Measurements from ENCODE around the gene NME9. TPM values are rescaled to one million over a fixed set of nuclear protein-coding genes. Genes with fewer than 3 reads are reported as not detected.

Gene NME9
- total RNA-seq, 2 experiments from 2014 or later, result not detected

GRCh38 chr3:138364356-138365252 lies 35.0 kb upstream of the NME9 start:
- CTCF ChIA-PET, result no interaction called here

GRCh38 chr3:138363322-138363721 lies 33.7 kb upstream of the NME9 start:
- ChIA-PET POLR2A (no interaction called here), CTCF (no interaction called here)

More at GRCh38 chr3:138364356-138365252, 35.0 kb upstream of the NME9 start:
- POLR2A ChIA-PET, result no interaction called here

GRCh38 chr3:138362538-138362937 lies 32.9 kb upstream of the NME9 start:
- POLR2A ChIA-PET, result no interaction called here
- CTCF ChIA-PET, result no interaction called here

GRCh38 chr3:138361561-138361971 lies 31.9 kb upstream of the NME9 start:
- ChIA-PET CTCF (no interaction called here), POLR2A (no interaction called here)

GRCh38 chr3:138360869-138361525 lies 31.3 kb upstream of the NME9 start:
- CTCF ChIA-PET, result no interaction called here

GRCh38 chr3:138359919-138360868 lies 30.5 kb upstream of the NME9 start:
- POLR2A ChIA-PET, result no interaction called here
- CTCF ChIA-PET, result no interaction called here

More at GRCh38 chr3:138360869-138361525, 31.3 kb upstream of the NME9 start:
- POLR2A ChIA-PET, result no interaction called here

- POLR2A ChIA-PET, result no interaction called here
- CTCF ChIA-PET, result interaction anchor here (1.1 kb wide), 1 partner anchor 9 kb away, joined by 3 read pairs; no protein-coding TSS in a partner anchor
These were observed 29.7 kb upstream of the NME9 start for GRCh38 chr3:138359148-138359918.

- ChIA-PET CTCF (no interaction called here), POLR2A (no interaction called here)
These were observed 27.2 kb upstream of the NME9 start for GRCh38 chr3:138356730-138357405.

- ChIA-PET CTCF (no interaction called here), POLR2A (no interaction called here)
These were observed 25.4 kb upstream of the NME9 start for GRCh38 chr3:138355071-138355470.

GRCh38 chr3:138354376-138354775 lies 24.7 kb upstream of the NME9 start:
- ChIA-PET CTCF (no interaction called here), POLR2A (no interaction called here)

- ChIA-PET CTCF (no interaction called here), POLR2A (no interaction called here)
These were observed 22.4 kb upstream of the NME9 start for GRCh38 chr3:138351916-138352550.

- CTCF ChIA-PET, result no interaction called here
- POLR2A ChIA-PET, result no interaction called here
These were observed 21.5 kb upstream of the NME9 start for GRCh38 chr3:138351151-138351550.

GRCh38 chr3:138349926-138350665 lies 20.4 kb upstream of the NME9 start:
- ChIA-PET CTCF (interaction anchor here (0.7 to 1.5 kb wide), 2 partner anchors 9 to 17 kb away, joined by 3 to 5 read pairs; no protein-coding TSS in a partner anchor), POLR2A (no interaction called here)

- CTCF ChIA-PET, result interaction anchor here (1.5 kb wide), 1 partner anchor 10 kb away, joined by 3 read pairs; no protein-coding TSS in a partner anchor
- POLR2A ChIA-PET, result no interaction called here
These were observed 19.4 kb upstream of the NME9 start for GRCh38 chr3:138348754-138349739.

GRCh38 chr3:138347960-138348753 lies 18.5 kb upstream of the NME9 start, which contains the start of gene MRAS:
TSS of gene MRAS (plus strand) at chr3:138348579. CDS start at chr3:138372884, 24,305 bp downstream.
- POLR2A ChIA-PET, result no interaction called here
- CTCF ChIA-PET, result interaction anchor here (1.7 kb wide), 1 partner anchor 12 kb away, joined by 5 read pairs; no protein-coding TSS in a partner anchor

- CTCF ChIA-PET, result no interaction called here
These were observed 15.1 kb upstream of the NME9 start for GRCh38 chr3:138344754-138345153.

More at GRCh38 chr3:138344754-138345153, 15.1 kb upstream of the NME9 start:
- POLR2A ChIA-PET, result no interaction called here
